NK-92 (cell line): ENCODE results near the gene SLC25A43.
"Not testable (repeated sequence)": the region's sequence is repeated elsewhere in the genome, so short reads cannot be mapped to it uniquely, and the experiment has no call there.

ENCODE experiments used
- DNase-seq: peaks from one replicate; lab custom pipeline; 2025; ENCODE audit not compliant: unreplicated experiment; lab: John Stamatoyannopoulos, UW

Gene SLC25A43

DNA sequence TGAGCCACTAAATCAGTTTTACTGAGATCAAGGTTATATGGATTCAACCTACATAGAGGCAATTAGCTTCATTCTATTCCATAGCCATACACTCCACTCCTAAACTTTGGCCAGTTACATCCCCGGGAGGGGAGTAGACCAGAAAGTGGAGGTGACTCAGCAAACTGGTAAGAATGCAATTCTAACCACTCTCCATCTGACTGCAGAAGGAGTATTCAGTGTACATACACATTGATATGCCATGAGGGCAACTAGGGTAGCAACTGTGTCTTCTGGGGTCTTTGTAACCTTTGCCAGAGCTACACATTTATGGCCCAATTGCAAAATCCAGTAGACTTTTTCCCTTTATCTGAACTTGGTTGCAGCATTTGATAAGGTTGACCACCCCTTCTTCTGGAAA, 7.6 kb downstream of the SLC25A43 start:
- DNase-seq, result no peak

DNA sequence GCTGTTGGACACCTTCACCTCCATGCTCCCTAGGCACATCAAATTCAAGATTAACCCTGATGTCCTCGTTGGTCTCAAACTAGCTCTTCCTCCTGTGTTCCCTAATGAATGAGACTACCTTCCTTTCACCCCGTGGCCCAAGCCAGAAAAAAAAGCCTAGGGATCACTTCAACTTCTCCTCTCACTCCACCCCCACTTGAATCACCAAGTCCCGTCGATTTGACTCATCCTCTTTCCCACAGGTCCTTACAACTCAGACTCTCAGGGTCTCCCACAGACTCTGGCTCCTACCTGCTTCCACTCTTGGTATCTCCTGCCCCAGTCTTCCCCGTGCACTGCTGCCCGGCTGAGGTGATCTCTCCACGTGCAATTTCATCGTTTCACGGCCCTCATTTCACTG, 8.5 kb downstream of the SLC25A43 start:
- DNase-seq, result no peak

DNA sequence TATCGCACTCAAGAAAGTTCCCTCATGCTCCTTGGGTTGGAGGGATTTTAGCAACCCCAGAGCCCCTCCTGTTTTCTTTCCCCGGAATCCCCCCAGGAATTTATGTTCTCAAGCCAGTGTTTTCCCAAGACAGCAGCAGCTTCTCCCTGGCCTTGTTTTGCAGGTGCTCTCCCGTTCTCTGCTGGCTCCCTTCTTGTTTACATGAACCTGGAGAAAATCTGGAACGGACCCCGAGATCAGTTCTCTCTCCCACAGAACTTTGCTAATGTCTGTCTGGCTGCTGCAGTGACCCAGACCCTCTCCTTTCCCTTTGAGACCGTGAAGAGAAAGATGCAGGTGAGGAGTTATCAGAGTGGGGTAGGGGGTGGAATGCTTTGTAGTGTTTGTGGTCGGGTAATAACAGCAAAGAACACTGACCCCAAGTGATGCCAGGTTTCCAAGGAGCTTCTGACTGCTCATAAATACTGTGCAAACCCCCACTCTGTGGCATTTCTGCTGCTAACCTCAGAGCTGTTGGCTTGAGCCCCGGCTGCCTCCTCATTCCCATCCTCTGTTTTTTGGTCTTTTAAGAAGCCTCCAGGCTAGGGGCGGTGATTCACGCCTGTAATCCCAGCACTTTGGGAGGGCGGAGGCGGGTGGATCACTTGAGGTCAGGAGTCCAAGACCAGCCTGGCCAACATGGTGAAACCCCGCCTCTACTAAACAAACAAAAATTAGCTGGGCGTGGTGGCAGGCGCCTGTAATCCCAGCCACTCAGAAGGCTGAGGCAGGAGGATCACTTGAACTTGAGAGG, 11.1 kb downstream of the SLC25A43 start:
- DNase-seq, result no peak

DNA sequence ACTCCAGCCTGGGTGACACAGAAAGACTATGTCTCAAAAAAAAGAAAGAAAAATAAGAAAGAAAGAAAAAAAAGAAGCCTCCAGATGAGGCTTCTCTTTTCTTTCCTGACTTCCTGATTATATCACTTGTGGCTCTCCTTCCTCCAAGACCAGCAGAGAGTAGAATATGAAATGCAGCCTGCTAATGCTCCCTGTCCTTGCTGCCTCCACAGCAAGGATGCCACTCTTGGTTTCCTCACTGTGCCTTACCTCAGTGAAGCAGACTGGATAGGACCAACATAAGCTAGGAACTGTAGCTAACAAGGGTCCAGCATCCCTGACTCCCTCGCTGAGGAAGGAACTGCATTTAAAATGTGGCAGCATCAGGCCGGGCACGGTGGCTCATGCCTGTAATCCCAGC, 11.7 kb downstream of the SLC25A43 start:
- no peak for DNase-seq

GRCh38 chrX:119411959-119412358, 12.8 kb downstream of the SLC25A43 start:
- no peak for DNase-seq

GRCh38 chrX:119417376-119417775, 18.2 kb downstream of the SLC25A43 start:
- DNase-seq, result no peak

DNA sequence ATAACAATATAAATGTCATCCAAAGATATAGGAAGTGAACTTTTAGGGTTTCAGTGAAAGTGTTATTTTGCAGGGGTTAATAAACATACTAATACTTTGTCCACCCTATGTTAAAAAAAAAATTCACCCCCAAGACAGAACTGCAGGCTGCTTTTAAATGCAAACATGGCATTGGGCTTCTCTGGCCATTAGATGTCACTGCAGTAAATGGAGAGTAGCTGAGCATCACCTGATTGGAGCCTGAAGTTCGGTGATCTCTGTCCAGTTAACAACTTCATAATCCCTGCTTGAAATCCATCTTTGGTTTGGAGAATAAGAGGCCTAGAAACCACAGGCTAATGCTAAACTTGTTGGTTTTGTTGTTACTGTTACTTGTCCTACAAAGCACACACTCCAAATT, 18.7 kb downstream of the SLC25A43 start:
- no peak for DNase-seq

DNA sequence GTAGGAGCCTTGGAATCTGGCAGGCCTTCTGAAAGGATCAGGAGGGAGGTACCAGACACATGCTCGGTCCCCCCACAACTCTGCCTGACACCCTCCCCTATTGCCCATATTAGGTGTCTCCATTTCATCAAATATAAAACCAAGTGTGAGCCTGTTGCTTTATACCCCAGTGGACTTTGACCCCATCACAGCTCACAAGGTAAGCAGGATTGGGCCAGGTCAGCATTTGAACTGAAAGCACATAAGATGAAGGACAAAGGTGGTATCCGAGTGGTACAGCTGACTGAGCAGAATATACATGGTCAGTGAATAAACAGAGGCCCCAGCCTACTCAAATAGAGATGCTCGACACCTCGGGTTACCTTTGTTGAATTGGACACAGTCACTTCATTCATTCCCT, 20.0 kb downstream of the SLC25A43 start:
- no peak for DNase-seq

GRCh38 chrX:119419898-119420297, 20.8 kb downstream of the SLC25A43 start:
- no peak for DNase-seq

DNA sequence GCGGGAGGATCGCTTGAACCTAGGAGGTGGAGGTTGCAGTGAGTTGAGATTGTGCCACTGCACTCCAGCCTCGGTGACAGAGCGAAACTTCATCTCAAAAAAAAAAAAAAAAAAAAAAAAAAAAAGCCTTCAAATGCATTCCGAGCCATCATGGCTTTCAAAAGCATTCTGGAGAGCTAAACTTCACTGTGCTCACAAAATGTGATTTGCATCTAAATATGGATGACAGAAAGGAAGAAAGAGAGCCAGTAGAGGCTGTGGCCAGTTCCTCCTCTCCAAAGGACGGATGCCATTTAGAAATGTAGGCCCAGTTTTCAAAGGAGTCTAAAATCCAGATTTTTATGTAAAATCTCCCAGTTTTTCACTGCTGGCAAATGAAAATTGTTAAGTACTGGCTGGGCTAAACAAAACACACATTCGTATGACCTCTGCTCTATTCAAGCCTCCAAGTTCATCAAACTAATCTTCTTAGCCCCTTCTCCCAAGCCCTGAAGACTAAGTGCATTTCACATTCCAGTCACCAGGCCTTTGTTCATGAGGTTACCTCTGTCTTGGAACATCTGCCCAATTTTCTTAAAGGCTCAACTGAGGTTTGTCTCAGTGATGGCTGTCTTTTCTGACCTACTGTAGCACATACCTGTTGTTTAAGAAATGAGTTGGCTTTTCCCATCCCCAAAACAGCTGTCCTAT, 22.0 kb downstream of the SLC25A43 start:
- no peak for DNase-seq

- DNase-seq, result no peak
Observed at GRCh38 chrX:119423631-119424030, 24.5 kb downstream of the SLC25A43 start.

DNA sequence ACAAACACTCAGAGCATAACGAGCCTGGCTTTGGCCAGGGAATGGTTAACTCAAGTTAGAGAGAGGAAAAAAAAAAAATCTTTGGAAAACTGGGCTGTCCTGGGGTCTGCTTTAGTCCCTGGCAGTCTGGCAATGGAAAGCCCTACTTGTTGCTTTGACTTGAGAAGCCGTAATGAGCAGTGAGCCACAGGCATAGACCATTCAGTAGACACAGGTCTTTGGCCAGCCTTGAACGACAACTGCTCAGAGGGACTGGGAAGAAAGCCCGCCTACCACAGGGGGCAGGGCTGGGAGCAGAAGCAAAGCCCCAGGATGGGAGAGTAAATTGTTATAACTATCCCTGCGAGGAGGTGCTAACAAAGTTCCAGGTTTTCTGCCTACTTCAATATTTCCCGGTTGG, 25.9 kb downstream of the SLC25A43 start:
- no peak for DNase-seq

- no peak for DNase-seq
Observed at GRCh38 chrX:119427024-119427794, 28.1 kb downstream of the SLC25A43 start.

GRCh38 chrX:119427795-119428185, 28.7 kb downstream of the SLC25A43 start:
- DNase-seq, result no peak

DNA sequence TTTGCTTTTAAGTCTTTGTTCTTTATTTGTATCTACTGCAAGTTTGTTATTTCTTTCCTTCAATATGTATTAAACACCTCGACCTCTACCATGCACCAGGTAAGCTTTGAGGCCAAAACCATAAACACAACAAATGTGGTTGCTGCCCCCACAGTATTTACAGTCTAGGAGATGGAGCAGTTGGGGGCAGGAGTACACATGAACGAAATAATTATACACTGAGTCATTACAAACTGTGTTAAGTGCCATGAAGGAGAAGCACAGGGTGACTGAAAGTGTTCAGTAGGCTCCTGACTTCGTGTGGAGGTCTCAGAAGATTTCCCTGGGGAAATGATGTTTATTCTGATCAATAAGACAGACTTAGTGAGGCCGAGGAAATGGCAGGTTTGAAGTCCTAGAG, 30.3 kb downstream of the SLC25A43 start:
- DNase-seq, result no peak

GRCh38 chrX:119441295-119441694, 42.2 kb downstream of the SLC25A43 start:
- DNase-seq, result not testable (repeated sequence)

- no peak for DNase-seq
Observed at GRCh38 chrX:119442286-119442685, 43.1 kb downstream of the SLC25A43 start.

DNA sequence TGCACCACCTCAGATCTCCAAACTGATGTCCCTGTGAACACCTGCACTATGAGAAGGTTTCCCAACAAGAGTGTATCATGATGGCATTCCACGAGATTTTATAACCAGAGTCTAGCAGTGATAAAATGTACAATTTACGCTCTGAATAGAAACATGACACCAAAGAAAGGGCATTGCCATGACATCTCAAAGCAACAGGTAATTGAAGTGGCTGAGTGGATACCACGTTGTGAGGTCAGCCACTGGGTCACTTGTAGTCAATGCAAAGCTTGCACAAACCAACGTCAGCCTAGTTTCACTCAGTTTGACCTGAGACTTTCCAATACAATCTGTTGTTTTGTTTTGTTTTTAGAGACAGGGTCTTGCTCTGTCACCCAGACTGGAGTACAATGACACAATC, 54.1 kb downstream of the SLC25A43 start:
- no peak for DNase-seq

DNA sequence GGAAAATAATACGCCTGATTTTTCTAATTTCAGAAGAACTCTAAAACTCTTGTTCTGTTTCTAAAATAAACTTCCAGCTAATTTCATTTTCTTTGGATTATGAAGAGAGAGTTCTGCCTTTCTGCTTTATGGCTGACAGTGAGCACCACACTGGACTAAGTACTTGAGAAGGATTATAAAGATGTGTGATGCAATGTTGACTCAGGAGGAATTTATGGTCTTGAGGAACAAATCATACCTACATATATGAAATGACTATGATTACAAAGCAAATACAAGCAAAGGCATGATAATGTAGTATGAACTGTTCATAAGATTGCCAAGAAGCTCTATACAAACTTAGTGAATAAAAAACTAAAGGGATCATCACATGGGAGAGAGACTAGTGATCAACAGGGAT, 56.1 kb downstream of the SLC25A43 start:
- no peak for DNase-seq

DNA sequence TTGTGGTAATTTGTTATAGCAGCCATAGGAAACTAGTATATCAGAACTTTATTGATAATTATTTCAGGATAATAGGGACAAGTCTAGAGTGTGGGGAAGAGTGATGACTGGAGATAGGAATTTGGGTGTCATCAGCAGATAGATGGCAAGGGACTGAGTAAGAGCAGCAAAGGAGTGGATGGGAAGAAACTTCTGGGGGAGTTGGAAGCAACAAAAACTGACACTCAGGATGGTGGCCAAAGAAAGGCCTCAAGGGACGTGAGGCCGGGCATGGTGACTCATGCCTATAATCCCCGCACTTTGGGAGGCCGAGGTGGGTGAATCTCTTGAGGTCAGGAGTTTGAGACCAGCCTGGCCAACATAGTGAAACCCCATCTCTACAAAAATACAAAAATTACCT, 60.0 kb downstream of the SLC25A43 start:
- no peak for DNase-seq

GRCh38 chrX:119465555-119465954, 66.4 kb downstream of the SLC25A43 start:
- no peak for DNase-seq

DNA sequence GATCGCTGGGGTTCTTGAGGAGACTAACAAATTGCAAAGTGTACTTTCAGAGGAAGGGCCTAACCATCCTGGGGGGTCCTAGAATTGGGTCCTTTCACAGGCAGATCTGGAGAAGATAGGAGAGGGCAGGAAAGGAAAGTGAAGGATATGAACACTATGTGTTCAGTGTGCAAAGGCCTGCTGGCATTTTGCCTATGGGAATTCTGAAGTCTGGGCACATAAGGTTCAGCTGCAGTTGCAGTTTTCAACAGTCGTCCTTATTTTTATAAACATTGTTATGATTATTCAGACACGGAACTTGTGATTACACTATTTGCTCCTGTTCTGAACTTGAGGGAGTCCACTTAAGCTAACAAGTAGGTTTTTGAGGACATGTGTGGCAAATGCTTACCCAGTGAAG, 67.8 kb downstream of the SLC25A43 start:
- DNase-seq, result no peak
